Bronchial epithelial cell (primary cell): ENCODE results near the gene PCNX2. TPM values are rescaled to one million over a fixed set of nuclear protein-coding genes. Genes with fewer than 3 reads are reported as not detected.

Experiments used
- DNase-seq: peaks from one replicate; pipeline ENCODE4 v3.0.0-alpha.2; 2010; ENCODE audit warnings: low read depth
- FAIRE-seq: peaks from 2 replicates; lab custom pipeline; 2011; peaks lifted over from hg19 to GRCh38; lab: Jason Lieb, UNC
- H3K27me3 ChIP-seq: 2 replicates; pipeline ENCODE4 v1.5.1; 2011; ENCODE audit warnings: low read length; ENCODE audit not compliant: control insufficient read depth, insufficient read depth
- H3K36me3 ChIP-seq: 2 replicates; pipeline ENCODE4 v1.5.1; 2011; ENCODE audit warnings: low read length; ENCODE audit not compliant: control insufficient read depth, insufficient read depth
- H3K4me3 ChIP-seq: 2 replicates; pipeline ENCODE4 v1.5.1; 2011; ENCODE audit warnings: mild to moderate bottlenecking, low read depth, low read length, control low read depth
- CTCF ChIP-seq: IDR thresholded peaks from 2 replicates; pipeline ENCODE4 v1.5.1; 2011; ENCODE audit warnings: mild to moderate bottlenecking, moderate library complexity, low read length, control low read depth, inconsistent platforms; ENCODE audit not compliant: insufficient read depth, severe bottlenecking
- total RNA-seq: library from RNA; depleted of rRNA; stranded (reverse); fragments of >200 nt; gene quantifications from 2 replicates; pipeline ENCODE4 v1.2.1, GENCODE V29; 2014

Gene PCNX2
- total RNA-seq, 1 donor from 2014 or later, result 30.3 TPM

DNA sequence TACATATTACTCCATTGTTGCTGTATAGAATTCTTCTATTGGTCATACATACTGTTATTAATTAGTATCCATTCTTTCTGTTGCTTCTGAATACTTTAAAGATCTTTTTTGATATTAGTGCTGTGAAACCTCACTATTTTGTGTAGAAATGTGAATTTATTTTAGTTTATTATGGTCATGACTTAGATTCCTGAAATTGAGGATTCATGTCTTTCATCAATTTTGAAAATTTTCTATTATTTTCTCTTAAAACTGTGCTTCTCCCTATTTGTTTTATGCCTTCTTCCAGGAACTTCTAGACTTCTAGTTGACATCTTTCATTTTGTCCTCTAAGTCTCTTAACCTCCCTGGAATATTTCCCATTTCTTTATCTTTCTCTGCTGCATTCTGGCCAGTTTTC lies 232.1 kb downstream of the PCNX2 start:
- Histone ChIP-seq H3K4me3 (no peak overlapping the region), H3K36me3 (no peaks in the 10 kb centered on the region), H3K27me3 (no peaks in the 10 kb centered on the region)
- FAIRE-seq, result no peak
- no peak for DNase-seq
- no peak for TF ChIP-seq CTCF

- Histone ChIP-seq H3K27me3 (no peaks in the 10 kb centered on the region), H3K36me3 (no peaks in the 10 kb centered on the region), H3K4me3 (no peak overlapping the region)
- DNase-seq (peak; percentile 7), FAIRE-seq (no peak)
- no peak for TF ChIP-seq CTCF
Observed at GRCh38 chr1:233061265-233061664, 234.3 kb downstream of the PCNX2 start.

DNA sequence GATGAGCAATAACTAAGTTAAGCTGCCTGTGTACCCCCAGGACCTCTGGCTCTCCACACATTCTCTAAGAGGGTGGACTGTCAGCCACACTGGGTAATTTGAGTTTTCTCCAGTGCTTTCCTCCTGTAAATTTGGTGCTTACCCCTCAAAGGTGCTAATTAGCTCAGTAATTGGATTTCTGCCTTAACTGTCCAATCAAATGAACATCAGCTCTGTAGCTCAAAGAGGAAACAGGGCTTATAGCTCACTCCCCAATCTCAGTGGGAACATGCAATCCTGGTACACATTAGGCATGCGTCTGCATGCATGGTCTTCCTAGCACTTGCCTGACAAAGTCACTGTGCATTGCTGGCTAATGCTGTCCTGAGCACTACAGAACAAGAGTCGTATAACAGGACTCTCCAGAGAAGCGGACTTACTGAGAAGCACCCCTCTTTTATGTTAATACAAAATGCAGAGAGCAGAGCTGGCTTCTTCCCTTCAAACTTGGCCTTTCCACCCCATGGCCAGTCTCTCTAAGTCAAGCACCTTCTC lies 235.0 kb downstream of the PCNX2 start:
- H3K4me3 ChIP-seq, result no peak overlapping the region
- no peaks in the 10 kb centered on the region for H3K27me3 ChIP-seq
- FAIRE-seq, result no peak
- no peak for TF ChIP-seq CTCF
- H3K36me3 ChIP-seq, result no peaks in the 10 kb centered on the region
- DNase-seq, result peak; percentile 68

DNA sequence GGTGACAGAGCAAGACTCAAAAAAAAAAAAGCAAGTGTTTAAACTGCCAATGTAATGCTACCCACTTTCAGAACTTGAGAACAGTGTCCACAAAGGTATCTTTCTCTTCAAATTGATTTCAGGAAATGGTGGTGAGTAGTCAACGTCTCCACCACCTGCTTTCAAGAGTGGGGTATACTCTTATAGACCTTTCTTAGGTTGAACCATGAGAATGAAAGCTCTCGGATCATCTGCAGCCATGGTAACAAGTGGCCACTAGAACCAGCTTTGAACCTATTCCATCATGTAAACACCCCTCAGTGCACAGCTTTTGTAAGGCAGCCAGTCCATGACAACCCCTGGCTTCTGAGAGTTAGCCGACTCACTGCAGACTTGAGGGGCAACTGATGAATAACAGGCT lies 237.7 kb downstream of the PCNX2 start:
- FAIRE-seq (no peak), DNase-seq (no peak)

DNA sequence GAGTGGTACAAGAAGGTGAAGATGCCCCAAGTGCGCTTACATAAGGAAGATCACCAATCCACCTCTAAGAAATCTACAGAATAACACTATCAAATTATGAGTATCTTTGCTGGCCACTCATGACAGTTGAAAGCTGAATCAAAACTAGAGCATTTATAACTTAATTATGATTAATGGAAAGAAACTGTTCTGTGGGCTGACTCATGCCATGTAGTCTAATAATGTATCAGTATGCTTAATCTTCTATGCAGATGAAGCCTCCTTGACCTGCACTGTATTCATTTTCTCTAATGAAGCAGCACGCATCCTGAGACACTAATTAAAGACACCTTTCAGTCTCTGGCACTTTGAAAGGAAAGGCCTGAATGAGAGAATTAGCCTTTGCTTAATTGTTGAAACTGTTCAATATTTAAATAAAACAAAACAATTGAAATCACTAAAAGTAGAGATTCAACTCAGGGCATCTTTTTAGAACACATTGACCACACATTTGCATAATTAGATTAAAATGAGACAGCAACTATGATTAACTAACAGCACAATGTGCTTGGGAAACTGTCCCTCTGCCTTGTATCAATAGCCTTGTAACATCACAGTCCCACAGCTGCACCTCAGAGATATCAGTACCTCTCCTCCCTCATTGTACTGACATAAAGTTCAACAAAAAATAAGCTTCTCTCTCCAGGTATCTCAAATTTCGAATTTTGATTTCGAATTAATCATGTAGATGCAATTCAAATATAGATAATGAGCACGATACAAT lies 239.5 kb downstream of the PCNX2 start:
- Histone ChIP-seq H3K4me3 (no peak overlapping the region), H3K36me3 (peaks cover 1% of the 10 kb centered on the region), H3K27me3 (no peaks in the 10 kb centered on the region)
- FAIRE-seq (no peak), DNase-seq (no peak)
- TF ChIP-seq CTCF, result no peak

More for the DNA sequence above, 237.7 kb downstream of the PCNX2 start:
- Histone ChIP-seq H3K27me3 (no peaks in the 10 kb centered on the region), H3K36me3 (peaks cover 1% of the 10 kb centered on the region), H3K4me3 (no peak overlapping the region)
- TF ChIP-seq CTCF, result no peak
